Neuron (in vitro differentiated cells): ENCODE results near the gene HTT.

Experiments
- H2AFZ ChIP-seq: one replicate; pipeline ENCODE4 v1.6.1; 2013; ENCODE audit warnings: low read depth, mild to moderate bottlenecking, inconsistent platforms, low read length, moderate library complexity
- H3K27me3 ChIP-seq: one replicate; pipeline ENCODE4 v1.6.1; 2013; ENCODE audit warnings: low read length; ENCODE audit not compliant: insufficient read depth
- H3K36me3 ChIP-seq: one replicate; pipeline ENCODE4 v1.6.1; 2013; ENCODE audit warnings: low read length; ENCODE audit not compliant: insufficient read depth
- H3K4me1 ChIP-seq: one replicate; pipeline ENCODE4 v1.6.1; 2013; ENCODE audit warnings: low read length; ENCODE audit not compliant: insufficient read depth
- H3K4me3 ChIP-seq: 2 replicates; pipeline ENCODE4 v1.5.1; 2013; ENCODE audit warnings: mild to moderate bottlenecking, low read length, moderate library complexity
- H3K9me3 ChIP-seq: one replicate; pipeline ENCODE4 v1.6.1; 2013; ENCODE audit warnings: low read length

The HTT gene

DNA sequence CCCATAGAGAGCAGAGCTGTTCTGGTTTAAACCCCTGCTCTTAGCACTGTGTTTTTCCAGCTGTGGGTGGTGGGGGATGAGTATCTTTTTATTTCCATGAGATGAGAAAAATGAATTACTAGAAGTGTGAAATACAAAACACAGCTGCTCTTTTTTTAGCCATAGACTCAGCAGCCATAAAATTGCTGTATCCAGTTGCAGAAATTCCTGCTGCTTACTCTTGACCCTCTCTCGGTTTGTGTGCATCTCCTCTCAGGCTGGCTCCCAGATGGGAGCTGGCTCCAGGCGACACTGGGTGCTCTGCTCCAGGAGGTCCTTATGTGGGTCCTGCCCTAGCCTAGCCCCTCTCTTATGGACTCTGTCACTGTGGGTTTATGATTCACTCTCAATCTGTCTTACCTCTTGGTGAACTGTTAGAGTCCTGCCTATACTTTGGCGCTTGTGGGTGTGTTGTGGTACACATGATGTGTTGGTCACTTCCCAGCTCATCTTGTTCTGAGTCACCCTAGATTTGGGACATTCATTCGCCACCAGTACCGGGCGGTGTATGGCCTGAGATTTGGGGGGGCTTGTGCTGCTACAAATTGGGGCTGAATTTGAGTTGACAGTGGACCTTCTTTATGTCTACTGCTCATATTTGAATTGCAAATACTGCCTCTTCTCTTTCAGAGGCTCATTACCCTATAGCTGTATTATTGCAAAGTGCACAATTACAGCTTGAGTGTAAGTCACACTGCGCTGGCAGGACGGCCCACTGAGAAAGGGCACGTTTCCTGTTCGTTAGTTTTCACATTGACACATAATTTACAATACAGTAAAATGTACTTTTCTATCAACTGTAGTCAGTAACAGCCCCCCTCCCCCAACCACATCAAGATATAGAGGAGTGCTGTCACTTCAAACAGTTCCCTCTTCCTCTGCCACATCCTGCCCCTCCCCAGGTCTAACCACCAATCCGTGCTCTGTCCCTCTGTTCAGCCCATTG, 127.5 kb downstream of the HTT start:
- Histone ChIP-seq H3K36me3 (peaks cover 31% of the 10 kb centered on the region), H3K4me1 (peaks cover 7% of the 10 kb centered on the region), H3K9me3 (no peaks in the 10 kb centered on the region), H3K4me3 (no peak overlapping the region), H3K27me3 (no peaks in the 10 kb centered on the region), H2AFZ (no peak overlapping the region)

GRCh38 chr4:3202836-3203820, 128.6 kb downstream of the HTT start:
- H3K27me3 ChIP-seq = no peaks in the 10 kb centered on the region
- H3K4me1 ChIP-seq = peaks cover 7% of the 10 kb centered on the region
- no peak overlapping the region for H2AFZ ChIP-seq
- no peaks in the 10 kb centered on the region for H3K9me3 ChIP-seq
- H3K4me3 ChIP-seq = no peak overlapping the region
- peaks cover 36% of the 10 kb centered on the region for H3K36me3 ChIP-seq

DNA sequence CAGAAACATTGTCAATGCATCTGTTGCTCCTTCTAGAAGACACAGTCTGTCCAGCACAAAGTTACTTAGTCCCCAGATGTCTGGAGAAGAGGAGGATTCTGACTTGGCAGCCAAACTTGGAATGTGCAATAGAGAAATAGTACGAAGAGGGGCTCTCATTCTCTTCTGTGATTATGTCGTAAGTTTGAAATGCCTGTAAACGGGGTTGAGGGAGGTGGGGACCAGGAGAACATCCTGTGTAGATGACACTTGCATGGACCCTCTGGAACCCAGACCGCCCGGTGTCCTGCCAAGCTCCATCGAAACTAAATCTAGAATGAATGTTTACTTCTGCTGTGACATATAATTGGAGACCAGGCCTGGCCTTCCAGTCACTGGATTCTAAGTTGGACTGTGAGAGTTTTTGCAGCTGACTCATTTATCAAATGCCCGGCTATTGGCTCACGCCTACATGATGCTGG, 129.5 kb downstream of the HTT start:
- peaks cover 7% of the 10 kb centered on the region for H3K4me1 ChIP-seq
- H3K4me3 ChIP-seq = no peak overlapping the region
- H3K9me3 ChIP-seq = no peaks in the 10 kb centered on the region
- peaks cover 44% of the 10 kb centered on the region for H3K36me3 ChIP-seq
- no peak overlapping the region for H2AFZ ChIP-seq
- no peaks in the 10 kb centered on the region for H3K27me3 ChIP-seq

- no peak overlapping the region for H3K4me3 ChIP-seq
- peaks cover 50% of the 10 kb centered on the region for H3K36me3 ChIP-seq
- H2AFZ ChIP-seq = no peak overlapping the region
- no peaks in the 10 kb centered on the region for H3K9me3 ChIP-seq
- H3K4me1 ChIP-seq = peaks cover 7% of the 10 kb centered on the region
- H3K27me3 ChIP-seq = no peaks in the 10 kb centered on the region
Observed at GRCh38 chr4:3205995-3206394, 131.5 kb downstream of the HTT start.

DNA sequence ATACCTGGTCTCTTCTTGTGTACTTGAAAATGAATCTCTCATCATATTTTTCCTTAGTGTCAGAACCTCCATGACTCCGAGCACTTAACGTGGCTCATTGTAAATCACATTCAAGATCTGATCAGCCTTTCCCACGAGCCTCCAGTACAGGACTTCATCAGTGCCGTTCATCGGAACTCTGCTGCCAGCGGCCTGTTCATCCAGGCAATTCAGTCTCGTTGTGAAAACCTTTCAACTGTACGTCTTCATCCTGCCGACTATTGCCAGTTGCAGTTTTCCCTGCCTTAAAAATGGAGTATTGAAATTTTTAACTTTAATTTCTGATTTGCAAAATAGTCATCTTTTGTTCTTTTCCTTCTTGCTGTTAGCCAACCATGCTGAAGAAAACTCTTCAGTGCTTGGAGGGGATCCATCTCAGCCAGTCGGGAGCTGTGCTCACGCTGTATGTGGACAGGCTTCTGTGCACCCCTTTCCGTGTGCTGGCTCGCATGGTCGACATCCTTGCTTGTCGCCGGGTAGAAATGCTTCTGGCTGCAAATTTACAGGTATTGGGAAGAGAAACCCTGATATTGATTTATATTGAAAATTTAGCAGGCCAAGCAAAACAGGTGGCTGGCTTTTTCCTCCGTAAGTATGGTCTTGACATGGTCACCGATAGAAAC, 132.1 kb downstream of the HTT start:
- H3K4me1 ChIP-seq = peaks cover 7% of the 10 kb centered on the region
- no peaks in the 10 kb centered on the region for H3K9me3 ChIP-seq
- no peaks in the 10 kb centered on the region for H3K27me3 ChIP-seq
- H2AFZ ChIP-seq = no peak overlapping the region
- H3K36me3 ChIP-seq = peaks cover 53% of the 10 kb centered on the region
- no peak overlapping the region for H3K4me3 ChIP-seq

- Histone ChIP-seq H3K9me3 (no peaks in the 10 kb centered on the region), H3K27me3 (no peaks in the 10 kb centered on the region), H3K36me3 (peaks cover 63% of the 10 kb centered on the region), H3K4me3 (no peak overlapping the region), H2AFZ (no peak overlapping the region), H3K4me1 (peaks cover 7% of the 10 kb centered on the region)
Observed at GRCh38 chr4:3207531-3208037, 133.1 kb downstream of the HTT start.

GRCh38 chr4:3208826-3209225, 134.3 kb downstream of the HTT start:
- Histone ChIP-seq H3K4me3 (no peak overlapping the region), H3K4me1 (peaks cover 7% of the 10 kb centered on the region), H3K36me3 (peaks cover 74% of the 10 kb centered on the region), H3K9me3 (no peaks in the 10 kb centered on the region), H2AFZ (no peak overlapping the region), H3K27me3 (no peaks in the 10 kb centered on the region)

- Histone ChIP-seq H2AFZ (no peak overlapping the region), H3K36me3 (peaks cover 79% of the 10 kb centered on the region), H3K4me3 (no peak overlapping the region), H3K9me3 (no peaks in the 10 kb centered on the region), H3K27me3 (no peaks in the 10 kb centered on the region), H3K4me1 (peaks cover 7% of the 10 kb centered on the region)
Observed at GRCh38 chr4:3209551-3210325, 135.3 kb downstream of the HTT start.

- Histone ChIP-seq H3K4me1 (peaks cover 7% of the 10 kb centered on the region), H3K27me3 (no peaks in the 10 kb centered on the region), H2AFZ (no peak overlapping the region), H3K36me3 (peaks cover 86% of the 10 kb centered on the region), H3K4me3 (no peak overlapping the region), H3K9me3 (no peaks in the 10 kb centered on the region)
Observed at GRCh38 chr4:3210467-3210866, 136.0 kb downstream of the HTT start.

DNA sequence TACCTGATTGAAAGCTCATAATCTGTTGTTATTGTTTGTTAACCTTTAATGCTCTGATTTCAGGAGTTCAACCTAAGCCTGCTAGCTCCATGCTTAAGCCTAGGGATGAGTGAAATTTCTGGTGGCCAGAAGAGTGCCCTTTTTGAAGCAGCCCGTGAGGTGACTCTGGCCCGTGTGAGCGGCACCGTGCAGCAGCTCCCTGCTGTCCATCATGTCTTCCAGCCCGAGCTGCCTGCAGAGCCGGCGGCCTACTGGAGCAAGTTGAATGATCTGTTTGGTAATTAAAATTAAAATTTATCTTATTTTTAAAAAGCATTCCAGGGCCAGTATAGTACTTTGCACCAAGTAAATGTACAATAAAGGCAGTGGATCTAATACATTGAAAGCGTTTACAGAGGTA, 137.4 kb downstream of the HTT start:
- no peaks in the 10 kb centered on the region for H3K9me3 ChIP-seq
- peaks cover 89% of the 10 kb centered on the region for H3K36me3 ChIP-seq
- H3K4me1 ChIP-seq = no peaks in the 10 kb centered on the region
- no peak overlapping the region for H2AFZ ChIP-seq
- no peaks in the 10 kb centered on the region for H3K27me3 ChIP-seq
- H3K4me3 ChIP-seq = no peak overlapping the region

- Histone ChIP-seq H3K4me3 (no peak overlapping the region), H3K36me3 (peaks cover 89% of the 10 kb centered on the region), H3K4me1 (no peaks in the 10 kb centered on the region), H2AFZ (no peak overlapping the region), H3K27me3 (no peaks in the 10 kb centered on the region), H3K9me3 (no peaks in the 10 kb centered on the region)
Observed at GRCh38 chr4:3212391-3213105, 138.1 kb downstream of the HTT start.
